Neural cell (in vitro differentiated cells): Measurements from ENCODE around the gene IL6R. TPM values are rescaled to one million over a fixed set of nuclear protein-coding genes. Genes with fewer than 3 reads are reported as not detected.

Experiments
- H2AFZ ChIP-seq: fragments of 200-600, 300-800 bp; sonication (generic), shearing (Covaris generic); 2 replicates; pipeline ENCODE4 v1.6.0; 2014; ENCODE audit warnings: low read depth, mild to moderate bottlenecking, antibody characterized with exemption, low read length, moderate library complexity
- H3F3A ChIP-seq: fragments of 200-600 bp; shearing (Covaris generic); 2 replicates; pipeline ENCODE4 v1.6.1; 2016; ENCODE audit warnings: mild to moderate bottlenecking, moderate library complexity, mixed read lengths, antibody characterized with exemption, low read length; ENCODE audit not compliant: insufficient read depth, poor library complexity, severe bottlenecking
- H3K27ac ChIP-seq: fragments of 200-600, 300-800 bp; sonication (generic), shearing (Covaris generic); 2 replicates; pipeline ENCODE4 v1.5.1; 2014; ENCODE audit warnings: mild to moderate bottlenecking, low read length, moderate library complexity
- H3K27me3 ChIP-seq: fragments of 300-800, 200-600 bp; sonication (generic), shearing (Covaris generic); 2 replicates; pipeline ENCODE4 v1.6.0; 2014; ENCODE audit warnings: mild to moderate bottlenecking, low read depth, low read length, moderate library complexity; ENCODE audit not compliant: insufficient read depth
- H3K36me3 ChIP-seq: fragments of 300-800, 200-600 bp; sonication (generic), shearing (Covaris generic); 2 replicates; pipeline ENCODE4 v1.5.1; 2014; ENCODE audit warnings: mild to moderate bottlenecking, antibody characterized with exemption, low read length, moderate library complexity; ENCODE audit not compliant: insufficient read depth
- H3K4me2 ChIP-seq: fragments of 300-800, 200-600 bp; sonication (generic), shearing (Covaris generic); 2 replicates; pipeline ENCODE4 v1.6.0; 2014; ENCODE audit warnings: mild to moderate bottlenecking, low read length
- H3K4me3 ChIP-seq: fragments of 300-800, 200-600 bp; sonication (generic), shearing (Covaris generic); 2 replicates; pipeline ENCODE4 v1.5.1; 2014; ENCODE audit warnings: mild to moderate bottlenecking, low read length, moderate library complexity
- H3K79me2 ChIP-seq: fragments of 200-600 bp; shearing (Covaris generic); replicated peaks from 2 replicates; pipeline ENCODE4 v1.6.0; 2014; ENCODE audit warnings: mild to moderate bottlenecking, low read length, moderate library complexity; ENCODE audit not compliant: insufficient read depth
- H3K9ac ChIP-seq: fragments of 300-800, 200-600 bp; sonication (generic), shearing (Covaris generic); 2 replicates; pipeline ENCODE4 v1.6.1; 2016; ENCODE audit warnings: mild to moderate bottlenecking, low read length, mixed read lengths
- H3K9me2 ChIP-seq: fragments of 200-600 bp; shearing (Covaris generic); 2 replicates; pipeline ENCODE4 v1.6.1; 2016; ENCODE audit warnings: mild to moderate bottlenecking, low read length, mixed read lengths; ENCODE audit not compliant: insufficient read depth
- H3K9me3 ChIP-seq: fragments of 200-600, 300-800 bp; sonication (generic), shearing (Covaris generic); 2 replicates; pipeline ENCODE4 v1.6.1; 2016; ENCODE audit warnings: mild to moderate bottlenecking, mixed run types, low read length, moderate library complexity, mixed read lengths
- H4K20me1 ChIP-seq: fragments of 200-600 bp; shearing (Covaris generic); 2 replicates; pipeline ENCODE4 v1.6.1; 2016; ENCODE audit warnings: mild to moderate bottlenecking, mixed run types; ENCODE audit not compliant: insufficient read depth
- CTCF ChIP-seq: fragments of 450-650 bp; IDR thresholded peaks from 2 replicates; pipeline ENCODE4 v1.5.1; 2014; ENCODE audit warnings: antibody characterized with exemption, mild to moderate bottlenecking, moderate library complexity; ENCODE audit not compliant: poor library complexity, severe bottlenecking
- EP300 ChIP-seq: fragments of 450-650 bp; conservative IDR thresholded peaks from 2 replicates; pipeline ENCODE4 v1.6.1; 2014; ENCODE audit warnings: antibody characterized with exemption, mild to moderate bottlenecking, moderate library complexity; ENCODE audit not compliant: poor library complexity, severe bottlenecking
- EZH2 ChIP-seq: fragments of 200-600, 300-800 bp; shearing (Covaris generic), sonication (generic); IDR thresholded peaks from 2 replicates; pipeline ENCODE4 v1.6.1; 2014; ENCODE audit warnings: antibody characterized with exemption, low read length, borderline replicate concordance, mild to moderate bottlenecking; ENCODE audit not compliant: insufficient read depth, poor library complexity, severe bottlenecking
- MXI1 ChIP-seq: fragments of 450-650 bp; conservative IDR thresholded peaks from 2 replicates; pipeline ENCODE4 v1.6.1; 2014; ENCODE audit warnings: antibody characterized with exemption, mild to moderate bottlenecking; ENCODE audit not compliant: poor library complexity, severe bottlenecking
- POLR2AphosphoS5 ChIP-seq: IDR thresholded peaks from 2 replicates; pipeline ENCODE4 v1.6.1; 2012
- RAD21 ChIP-seq: fragments of 450-650 bp; conservative IDR thresholded peaks from 2 replicates; pipeline ENCODE4 v1.6.1; 2014; ENCODE audit warnings: antibody characterized with exemption, mild to moderate bottlenecking, moderate library complexity
- REST ChIP-seq: IDR thresholded peaks from 2 replicates; pipeline ENCODE4 v1.6.1; 2012; ENCODE audit warnings: borderline replicate concordance
- SMC3 ChIP-seq: fragments of 450-650 bp; conservative IDR thresholded peaks from 2 replicates; pipeline ENCODE4 v1.6.1; 2014; ENCODE audit warnings: antibody characterized with exemption, mild to moderate bottlenecking, moderate library complexity; ENCODE audit not compliant: poor library complexity
- TAF1 ChIP-seq: IDR thresholded peaks from 2 replicates; pipeline ENCODE4 v1.6.1; 2012; ENCODE audit warnings: low read depth
- polyA plus RNA-seq: library from polyadenylated mRNA; depleted of rRNA; stranded (reverse); fragments of >200 nt; gene quantifications from 2 replicates; pipeline ENCODE4 v1.2.3, GENCODE V29; 2014

The IL6R gene
- polyA plus RNA-seq, 1 donor from 2014 or later = not detected

- H3K4me2 ChIP-seq = no peak overlapping the region
- no peaks in the 10 kb centered on the region for H4K20me1 ChIP-seq
- TF ChIP-seq RAD21 (no peak), EZH2 (no peak), SMC3 (no peak), CTCF (no peak), EP300 (no peak), TAF1 (no peak), REST (no peak), MXI1 (no peak), POLR2AphosphoS5 (no peak)
- H3F3A ChIP-seq = no peaks in the 10 kb centered on the region
- H3K27ac ChIP-seq = no peak overlapping the region
- H3K36me3 ChIP-seq = no peaks in the 10 kb centered on the region
- no peaks in the 10 kb centered on the region for H3K9me2 ChIP-seq
- H3K9me3 ChIP-seq = no peaks in the 10 kb centered on the region
- H3K4me3 ChIP-seq = no peak overlapping the region
- no peak overlapping the region for H2AFZ ChIP-seq
- H3K27me3 ChIP-seq = no peaks in the 10 kb centered on the region
- H3K9ac ChIP-seq = no peak overlapping the region
- no peaks in the 10 kb centered on the region for H3K79me2 ChIP-seq
These were observed 41.1 kb downstream of the IL6R start for GRCh38 chr1:154446292-154446691.

GRCh38 chr1:154446789-154447188 lies 41.6 kb downstream of the IL6R start:
- H3K9ac ChIP-seq = no peak overlapping the region
- no peaks in the 10 kb centered on the region for H3K9me2 ChIP-seq
- no peaks in the 10 kb centered on the region for H4K20me1 ChIP-seq
- H3K79me2 ChIP-seq = no peaks in the 10 kb centered on the region
- H3K4me3 ChIP-seq = no peak overlapping the region
- TF ChIP-seq RAD21 (no peak), MXI1 (no peak), EZH2 (no peak), EP300 (no peak), TAF1 (no peak)
- no peaks in the 10 kb centered on the region for H3K9me3 ChIP-seq
- no peak overlapping the region for H3K4me2 ChIP-seq
- H3K36me3 ChIP-seq = no peaks in the 10 kb centered on the region
- no peak overlapping the region for H2AFZ ChIP-seq
- no peaks in the 10 kb centered on the region for H3K27me3 ChIP-seq
- H3K27ac ChIP-seq = no peak overlapping the region
- no peaks in the 10 kb centered on the region for H3F3A ChIP-seq
